Activated CD8-positive, alpha-beta memory T cell treated with anti-CD3 and anti-CD28 coated beads for 36 hours (primary cell): ENCODE data around the gene SLC22A25. TPM values are rescaled to one million over a fixed set of nuclear protein-coding genes. Genes with fewer than 3 reads are reported as not detected.
"Not testable (repeated sequence)": the region's sequence is repeated elsewhere in the genome, so short reads cannot be mapped to it uniquely, and the experiment has no call there.

Experiments used
- CTCF ChIA-PET: fragments of 350-600 bp; sonication (Branson Sonifier 250); formaldehyde crosslinking; loops from one replicate; lab custom pipeline; 2021; ENCODE audit warnings: antibody characterized with exemption; lab: Charles Lee
- POLR2A ChIA-PET: fragments of 350-600 bp; sonication (Branson Sonifier 250); formaldehyde crosslinking; loops from one replicate; lab custom pipeline; 2021; ENCODE audit warnings: antibody characterized with exemption; lab: Charles Lee
- total RNA-seq, 2 experiments: library from RNA; stranded (reverse); gene quantifications; one replicate each; pipeline ENCODE4 v1.2.3, GENCODE V29; 2021

SLC22A25 gene
- total RNA-seq, 2 experiments from 2014 or later = not detected

- CTCF ChIA-PET = no interaction called here
These were observed 6.0 kb downstream of the SLC22A25 start for GRCh38 chr11:63237413-63237812.

GRCh38 chr11:63235471-63236461 is 7.6 kb downstream of the SLC22A25 start:
- CTCF ChIA-PET, POLR2A ChIA-PET: not testable (repeated sequence)

More at GRCh38 chr11:63237413-63237812, 6.0 kb downstream of the SLC22A25 start:
- POLR2A ChIA-PET = no interaction called here

- POLR2A ChIA-PET = no interaction called here
- CTCF ChIA-PET = no interaction called here
These were observed 13.6 kb downstream of the SLC22A25 start for GRCh38 chr11:63229815-63230214.

GRCh38 chr11:63227521-63228107 is 15.8 kb downstream of the SLC22A25 start:
- POLR2A ChIA-PET = no interaction called here
- CTCF ChIA-PET = no interaction called here

GRCh38 chr11:63226488-63227114 is 16.8 kb downstream of the SLC22A25 start:
- CTCF ChIA-PET = no interaction called here
- POLR2A ChIA-PET = no interaction called here

- ChIA-PET POLR2A (no interaction called here), CTCF (no interaction called here)
These were observed 29.3 kb downstream of the SLC22A25 start for GRCh38 chr11:63214093-63214492.

- CTCF ChIA-PET = interaction anchor here (0.9 kb wide), 1 partner anchor 186 kb away, joined by 3 read pairs; no protein-coding TSS in a partner anchor
- POLR2A ChIA-PET = no interaction called here
These were observed 30.7 kb downstream of the SLC22A25 start for GRCh38 chr11:63212742-63213141.

- ChIA-PET POLR2A (no interaction called here), CTCF (no interaction called here)
These were observed 33.3 kb downstream of the SLC22A25 start for GRCh38 chr11:63210111-63210510.

Other genes starting within 250 kb of the SLC22A25 start
- not detected for gene SLC22A8, start 227.8 kb downstream of the SLC22A25 start, total RNA-seq
- gene SLC22A24, start 99.4 kb downstream of the SLC22A25 start, total RNA-seq = not detected
- gene SLC22A9, start 126.2 kb upstream of the SLC22A25 start, total RNA-seq = not detected
- under 1 TPM; 0.25 to 0.40 TPM for gene PLAAT5, start 247.6 kb upstream of the SLC22A25 start, total RNA-seq